Measurements from ENCODE around the gene APOO.
"Not testable (repeated sequence)": the region's sequence is repeated elsewhere in the genome, so short reads cannot be mapped to it uniquely, and the experiment has no call there.

The APOO gene

GRCh38 chrX:23898412-23898959 lies 9.3 kb downstream of the APOO start:
- in situ Hi-C loops (cut with MboI; ENCODE audit: low sequenced_read_pairs, unreplicated experiment): no loop called here
- TF ChIP-seq CTCF (IDR thresholded peaks at IDR 0.05; ENCODE audit: borderline replicate concordance, control extremely low read depth, extremely low read depth, insufficient read depth, missing control alignments): no peak
- no peak for DNase-seq (ENCODE audit: low spot score)

GRCh38 chrX:23896981-23897380 lies 10.8 kb downstream of the APOO start:
- no peak for DNase-seq (ENCODE audit: low spot score)
- no peak for TF ChIP-seq CTCF (IDR thresholded peaks at IDR 0.05; ENCODE audit: borderline replicate concordance, control extremely low read depth, extremely low read depth, insufficient read depth, missing control alignments)
- in situ Hi-C loops (cut with MboI; ENCODE audit: low sequenced_read_pairs, unreplicated experiment): no loop called here

GRCh38 chrX:23896539-23896938 lies 11.2 kb downstream of the APOO start:
- in situ Hi-C loops (cut with MboI; ENCODE audit: low sequenced_read_pairs, unreplicated experiment); DNase-seq (ENCODE audit: low spot score): not testable (repeated sequence)

- in situ Hi-C loops (cut with MboI; ENCODE audit: low sequenced_read_pairs, unreplicated experiment); DNase-seq (ENCODE audit: low spot score): not testable (repeated sequence)
These were observed 12.7 kb downstream of the APOO start for GRCh38 chrX:23894993-23895392.

GRCh38 chrX:23890933-23891332 lies 16.8 kb downstream of the APOO start:
- no peak for DNase-seq (ENCODE audit: low spot score)
- in situ Hi-C loops (cut with MboI; ENCODE audit: low sequenced_read_pairs, unreplicated experiment): no loop called here
- no peak for TF ChIP-seq CTCF (IDR thresholded peaks at IDR 0.05; ENCODE audit: borderline replicate concordance, control extremely low read depth, extremely low read depth, insufficient read depth, missing control alignments)

GRCh38 chrX:23888887-23889501 lies 18.7 kb downstream of the APOO start:
- no peak for DNase-seq (ENCODE audit: low spot score)
- in situ Hi-C loops (cut with MboI; ENCODE audit: low sequenced_read_pairs, unreplicated experiment): no loop called here
- no peak for TF ChIP-seq CTCF (IDR thresholded peaks at IDR 0.05; ENCODE audit: borderline replicate concordance, control extremely low read depth, extremely low read depth, insufficient read depth, missing control alignments)

GRCh38 chrX:23887918-23888317 lies 19.8 kb downstream of the APOO start:
- TF ChIP-seq CTCF (IDR thresholded peaks at IDR 0.05; ENCODE audit: borderline replicate concordance, control extremely low read depth, extremely low read depth, insufficient read depth, missing control alignments): no peak
- no peak for DNase-seq (ENCODE audit: low spot score)
- in situ Hi-C loops (cut with MboI; ENCODE audit: low sequenced_read_pairs, unreplicated experiment): no loop called here

- DNase-seq (ENCODE audit: low spot score): no peak
- in situ Hi-C loops (cut with MboI; ENCODE audit: low sequenced_read_pairs, unreplicated experiment): no loop called here
- TF ChIP-seq CTCF (IDR thresholded peaks at IDR 0.05; ENCODE audit: borderline replicate concordance, control extremely low read depth, extremely low read depth, insufficient read depth, missing control alignments): no peak
These were observed 20.3 kb downstream of the APOO start for GRCh38 chrX:23887451-23887850.
